ENCODE data around the gene SPON1. TPM values are rescaled to one million over a fixed set of nuclear protein-coding genes. Genes with fewer than 3 reads are reported as not detected.
"Not testable (repeated sequence)": the region's sequence is repeated elsewhere in the genome, so short reads cannot be mapped to it uniquely, and the experiment has no call there.

Gene SPON1
- total RNA-seq, 1 donor = 0.72 TPM

- H3K9me3 ChIP-seq (ENCODE audit: low read depth, low read length) = no peaks in the 10 kb centered on the region
- no peak for TF ChIP-seq CTCF (IDR thresholded peaks at IDR 0.05; ENCODE audit: extremely low read depth, low read depth, low read length)
- no peak overlapping the region for H3K4me3 ChIP-seq (ENCODE audit: insufficient read depth, low read length)
- H3K27ac ChIP-seq (ENCODE audit: low read depth, low read length) = no peak overlapping the region
- DNase-seq (ENCODE audit: insufficient read length, low spot score, missing footprints) = no peak
- H3K36me3 ChIP-seq (ENCODE audit: insufficient read depth, low read length) = no peaks in the 10 kb centered on the region
- no peaks in the 10 kb centered on the region for H3K27me3 ChIP-seq (ENCODE audit: insufficient read depth, low read length)
- H2AFZ ChIP-seq (ENCODE audit: low read length) = no peak overlapping the region
- no peak overlapping the region for H3K4me2 ChIP-seq (ENCODE audit: insufficient read depth, low read length)
- no peaks in the 10 kb centered on the region for H4K20me1 ChIP-seq (ENCODE audit: insufficient read depth, low read length)
- H3K4me1 ChIP-seq (ENCODE audit: insufficient read depth, low read length) = no peaks in the 10 kb centered on the region
- no peaks in the 10 kb centered on the region for H3K79me2 ChIP-seq (ENCODE audit: insufficient read depth, low read length)
Measured at GRCh38 chr11:13921545-13921944, 41.0 kb upstream of the SPON1 start.

- Histone ChIP-seq H2AFZ (ENCODE audit: low read length) (no peak overlapping the region), H3K27me3 (ENCODE audit: insufficient read depth, low read length) (no peaks in the 10 kb centered on the region), H3K4me3 (ENCODE audit: insufficient read depth, low read length) (no peak overlapping the region), H3K36me3 (ENCODE audit: insufficient read depth, low read length) (no peaks in the 10 kb centered on the region), H3K9me3 (ENCODE audit: low read depth, low read length) (no peaks in the 10 kb centered on the region), H3K4me1 (ENCODE audit: insufficient read depth, low read length) (no peaks in the 10 kb centered on the region), H4K20me1 (ENCODE audit: insufficient read depth, low read length) (no peaks in the 10 kb centered on the region), H3K4me2 (ENCODE audit: insufficient read depth, low read length) (no peak overlapping the region), H3K79me2 (ENCODE audit: insufficient read depth, low read length) (no peaks in the 10 kb centered on the region), H3K27ac (ENCODE audit: low read depth, low read length) (no peak overlapping the region)
- no peak for TF ChIP-seq CTCF (IDR thresholded peaks at IDR 0.05; ENCODE audit: extremely low read depth, low read depth, low read length)
- DNase-seq (ENCODE audit: insufficient read length, low spot score, missing footprints) = no peak
Measured at GRCh38 chr11:13923182-13923581, 39.3 kb upstream of the SPON1 start.

- no peaks in the 10 kb centered on the region for H3K79me2 ChIP-seq (ENCODE audit: insufficient read depth, low read length)
- no peaks in the 10 kb centered on the region for H4K20me1 ChIP-seq (ENCODE audit: insufficient read depth, low read length)
- no peak for TF ChIP-seq CTCF (IDR thresholded peaks at IDR 0.05; ENCODE audit: extremely low read depth, low read depth, low read length)
Measured at GRCh38 chr11:13923716-13924650, 38.5 kb upstream of the SPON1 start.

GRCh38 chr11:13924801-13925327, 37.7 kb upstream of the SPON1 start:
- Histone ChIP-seq H3K9me3 (ENCODE audit: low read depth, low read length) (no peaks in the 10 kb centered on the region), H3K79me2 (ENCODE audit: insufficient read depth, low read length) (no peaks in the 10 kb centered on the region), H3K4me3 (ENCODE audit: insufficient read depth, low read length) (no peak overlapping the region), H2AFZ (ENCODE audit: low read length) (no peak overlapping the region), H3K36me3 (ENCODE audit: insufficient read depth, low read length) (no peaks in the 10 kb centered on the region), H4K20me1 (ENCODE audit: insufficient read depth, low read length) (no peaks in the 10 kb centered on the region), H3K27ac (ENCODE audit: low read depth, low read length) (no peak overlapping the region), H3K27me3 (ENCODE audit: insufficient read depth, low read length) (no peaks in the 10 kb centered on the region), H3K4me1 (ENCODE audit: insufficient read depth, low read length) (peaks cover 12% of the 10 kb centered on the region), H3K4me2 (ENCODE audit: insufficient read depth, low read length) (no peak overlapping the region)
- TF ChIP-seq CTCF (IDR thresholded peaks at IDR 0.05; ENCODE audit: extremely low read depth, low read depth, low read length) = no peak
- no peak for DNase-seq (ENCODE audit: insufficient read length, low spot score, missing footprints)

More at GRCh38 chr11:13923716-13924650, 38.5 kb upstream of the SPON1 start:
- Histone ChIP-seq H3K4me3 (ENCODE audit: insufficient read depth, low read length) (no peak overlapping the region), H3K4me2 (ENCODE audit: insufficient read depth, low read length) (no peak overlapping the region), H3K4me1 (ENCODE audit: insufficient read depth, low read length) (peaks cover 5% of the 10 kb centered on the region), H3K27ac (ENCODE audit: low read depth, low read length) (no peak overlapping the region), H3K9me3 (ENCODE audit: low read depth, low read length) (no peaks in the 10 kb centered on the region), H2AFZ (ENCODE audit: low read length) (no peak overlapping the region), H3K36me3 (ENCODE audit: insufficient read depth, low read length) (no peaks in the 10 kb centered on the region), H3K27me3 (ENCODE audit: insufficient read depth, low read length) (no peaks in the 10 kb centered on the region)
- no peak for DNase-seq (ENCODE audit: insufficient read length, low spot score, missing footprints)

GRCh38 chr11:13926366-13926765, 36.2 kb upstream of the SPON1 start:
- H4K20me1 ChIP-seq (ENCODE audit: insufficient read depth, low read length); H3K27ac ChIP-seq (ENCODE audit: low read depth, low read length); DNase-seq (ENCODE audit: insufficient read length, low spot score, missing footprints); H3K4me2 ChIP-seq (ENCODE audit: insufficient read depth, low read length); H3K27me3 ChIP-seq (ENCODE audit: insufficient read depth, low read length); H3K79me2 ChIP-seq (ENCODE audit: insufficient read depth, low read length); H3K9me3 ChIP-seq (ENCODE audit: low read depth, low read length); H2AFZ ChIP-seq (ENCODE audit: low read length); H3K36me3 ChIP-seq (ENCODE audit: insufficient read depth, low read length); H3K4me3 ChIP-seq (ENCODE audit: insufficient read depth, low read length): not testable (repeated sequence)
- peaks cover 12% of the 10 kb centered on the region for H3K4me1 ChIP-seq (ENCODE audit: insufficient read depth, low read length)
